CD14-positive monocyte (primary cell): ENCODE results near the gene SSH3. TPM values are rescaled to one million over a fixed set of nuclear protein-coding genes. Genes with fewer than 3 reads are reported as not detected.
A peak's percentile ranks its signal among the peaks of the same experiment; 100 is the strongest.

Experiments
- DNase-seq, 3 donors: peaks; one replicate each; pipeline ENCODE4 v3.0.0-alpha.2; 2011 to 2022
- H2AFZ ChIP-seq: 2 replicates; pipeline ENCODE4 v1.6.0; 2012; ENCODE audit warnings: mild to moderate bottlenecking, low read depth, low read length, inconsistent platforms; ENCODE audit not compliant: insufficient read depth, poor library complexity, severe bottlenecking
- H3K27ac ChIP-seq, 2 donors: 1 replicate in 1 of 2; 2 replicates in 1 of 2; pipeline ENCODE4 v1.5.1; 2012 to 2013; ENCODE audit warnings: low read length in 2 of 2, control low read depth in 1 of 2, inconsistent platforms in 1 of 2, low read depth in 1 of 2, mild to moderate bottlenecking in 1 of 2
- H3K27me3 ChIP-seq, 2 donors: one replicate each; pipeline versions ENCODE4 v1.6.0 to v1.6.1; 2011 to 2013; ENCODE audit warnings: low read length in 2 of 2; ENCODE audit not compliant: control insufficient read depth in 2 of 2, insufficient read depth in 2 of 2
- H3K36me3 ChIP-seq, 2 donors: replicated peaks in 1 of 2; 1 replicate in 1 of 2; 2 replicates in 1 of 2; pipeline versions ENCODE4 v1.5.1 to v1.6.1; 2012 to 2013; ENCODE audit warnings: low read length in 2 of 2, control low read depth in 1 of 2, inconsistent platforms in 1 of 2, mild to moderate bottlenecking in 1 of 2; ENCODE audit not compliant: insufficient read depth in 2 of 2, control insufficient read depth in 1 of 2
- H3K4me1 ChIP-seq, 2 donors: 1 replicate in 1 of 2; 2 replicates in 1 of 2; pipeline versions ENCODE4 v1.5.1 to v1.6.1; 2012 to 2013; ENCODE audit warnings: low read length in 2 of 2, control low read depth in 1 of 2, inconsistent platforms in 1 of 2, mild to moderate bottlenecking in 1 of 2, moderate library complexity in 1 of 2; ENCODE audit not compliant: insufficient read depth in 2 of 2, control insufficient read depth in 1 of 2
- H3K4me2 ChIP-seq: replicated peaks from 2 replicates; pipeline ENCODE3; 2012; ENCODE audit warnings: low read length, moderate library complexity, mild to moderate bottlenecking; ENCODE audit not compliant: poor library complexity, severe bottlenecking; ENCODE audit errors: extremely low read depth
- H3K4me3 ChIP-seq, 3 experiments: fragments of 200-600 bp in 1 of 3; sonication (generic) in 1 of 3; replicated peaks in 1 of 3; 1 replicate in 2 of 3; 2 replicates in 1 of 3; pipeline ENCODE4 v1.5.1; 2011 to 2013; ENCODE audit warnings: low read length in 3 of 3, mild to moderate bottlenecking in 3 of 3, control low read depth in 2 of 3, low read depth in 2 of 3, inconsistent platforms in 1 of 3, moderate library complexity in 1 of 3
- H3K79me2 ChIP-seq: 2 replicates; pipeline ENCODE4 v1.6.0; 2012; ENCODE audit warnings: mild to moderate bottlenecking, control low read depth, inconsistent platforms, low read length, moderate library complexity; ENCODE audit not compliant: insufficient read depth
- H3K9ac ChIP-seq: 2 replicates; pipeline ENCODE4 v1.6.0; 2017; ENCODE audit warnings: low read length, mild to moderate bottlenecking; ENCODE audit not compliant: insufficient read depth, poor library complexity, severe bottlenecking
- H3K9me3 ChIP-seq, 2 donors: replicated peaks in 1 of 2; 1 replicate in 1 of 2; 2 replicates in 1 of 2; pipeline versions ENCODE4 v1.5.1 to v1.6.1; 2012 to 2013; ENCODE audit warnings: low read length in 2 of 2, control low read depth in 1 of 2; ENCODE audit not compliant: control insufficient read depth in 1 of 2, insufficient read depth in 1 of 2
- H4K20me1 ChIP-seq: 2 replicates; pipeline ENCODE4 v1.6.0; 2012; ENCODE audit warnings: mild to moderate bottlenecking, low read length, control low read depth, moderate library complexity; ENCODE audit not compliant: insufficient read depth
- H3K27ac Mint-ChIP-seq, 7 donors: one replicate each; pipeline ENCODE4 v1.8.0; 2020; ENCODE audit warnings: mild to moderate bottlenecking in 7 of 7, mixed read lengths in 7 of 7, moderate library complexity in 6 of 7, inconsistent platforms in 2 of 7
- H3K27me3 Mint-ChIP-seq, 3 donors: one replicate each; pipeline ENCODE4 v1.8.0; 2021 to 2022; ENCODE audit warnings: low read depth in 3 of 3, mild to moderate bottlenecking in 3 of 3, mixed read lengths in 3 of 3, moderate library complexity in 3 of 3, inconsistent platforms in 1 of 3
- H3K36me3 Mint-ChIP-seq, 2 donors: one replicate each; pipeline ENCODE4 v1.8.0; 2020; ENCODE audit warnings: mixed read lengths in 2 of 2, inconsistent platforms in 1 of 2, mild to moderate bottlenecking in 1 of 2
- H3K4me1 Mint-ChIP-seq: one replicate; pipeline ENCODE4 v1.8.0; 2020; ENCODE audit warnings: mild to moderate bottlenecking, mixed read lengths
- H3K4me3 Mint-ChIP-seq, 2 donors: one replicate each; pipeline ENCODE4 v1.8.0; 2020; ENCODE audit warnings: mild to moderate bottlenecking in 2 of 2, mixed read lengths in 2 of 2, moderate library complexity in 1 of 2
- H3K9me3 Mint-ChIP-seq, 7 donors: one replicate each; pipeline ENCODE4 v1.8.0; 2020 to 2022; ENCODE audit warnings: mixed read lengths in 7 of 7, mild to moderate bottlenecking in 6 of 7, moderate library complexity in 6 of 7, inconsistent platforms in 2 of 7
- WGBS: methylation state at CpG from one replicate; pipeline ENCODE4 v1.1.5; 2013; ENCODE audit warnings: missing lambda C conversion rate; ENCODE audit not compliant: insufficient coverage; 5-methylcytosine and 5-hydroxymethylcytosine counted together
- intact Hi-C, 2 donors: fragments of 100-400 bp; cut with micrococcal nuclease; formaldehyde crosslinking; loops; one replicate each; pipeline versions ENCODE4 v1.15.0 to v1.15.1; 2023
- polyA plus RNA-seq, 3 donors: library from polyadenylated mRNA; depleted of rRNA in 1 of 3; unstranded in 2 of 3; stranded (reverse) in 1 of 3; fragments of 300-500 nt in 2 of 3; fragments of >200 nt in 1 of 3; fragmentation: Illumina TruSeq in 2 of 3; gene quantifications; 1 replicate in 2 of 3; 2 replicates in 1 of 3; pipeline ENCODE4 v1.2.3, GENCODE V29; 2012 to 2021
- TF ChIP-seq, protein P1 (sequence below): fragments of 200-600 bp; IDR thresholded peaks from one replicate; pipeline ENCODE4 v1.8.0; 2022; ENCODE audit warnings: antibody characterized with exemption, mild to moderate bottlenecking

The SSH3 gene
- polyA plus RNA-seq, 3 donors = 3.6 to 23.3 (median 5.8) TPM

DNA sequence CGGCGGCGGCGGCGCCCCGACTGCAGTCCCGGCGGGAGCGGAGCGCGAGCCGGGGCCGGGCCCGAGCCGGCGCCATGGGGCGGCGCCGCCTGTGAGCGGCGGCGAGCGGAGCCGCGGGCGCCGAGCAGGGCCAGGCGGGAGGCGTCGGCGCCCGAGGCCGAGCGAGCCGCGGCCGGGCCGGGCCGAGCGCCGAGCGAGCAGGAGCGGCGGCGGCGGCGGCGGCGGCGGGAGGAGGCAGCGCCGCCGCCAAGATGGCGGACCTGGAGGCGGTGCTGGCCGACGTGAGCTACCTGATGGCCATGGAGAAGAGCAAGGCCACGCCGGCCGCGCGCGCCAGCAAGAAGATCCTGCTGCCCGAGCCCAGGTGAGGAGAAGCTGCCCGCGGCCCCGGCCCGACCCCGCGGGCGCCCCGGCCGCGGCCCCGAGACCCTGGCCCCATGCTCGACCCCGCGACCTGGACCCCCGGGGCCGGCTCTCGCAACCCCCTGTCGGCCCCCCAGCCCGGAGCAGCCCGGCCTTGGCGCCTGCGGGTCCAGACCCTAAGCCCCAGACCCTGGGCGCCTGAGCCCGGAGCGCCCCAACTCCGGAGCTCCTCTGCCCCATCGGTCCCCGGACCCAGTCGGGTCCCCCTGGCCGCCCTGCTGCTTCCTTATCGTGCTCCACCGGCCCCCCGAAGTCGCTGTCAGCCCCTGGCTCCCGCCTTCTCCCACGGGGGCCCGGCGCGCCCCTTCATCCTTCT is 36.7 kb upstream of the SSH3 start, which contains the start of gene GRK2:
Gene GRK2, plus strand, starts transcription at position 25 of the 739 bp plus-strand sequence. Its CDS starts 227 bp downstream, at position 252.
- H3K9me3 ChIP-seq = no peaks in the 10 kb centered on the region
- peaks cover 66 to 90% of the 10 kb centered on the region in 2 donors for H3K4me1 ChIP-seq
- intact Hi-C loops = loop anchor here (1.0 to 5.0 kb wide), 2 partner anchors 36 to 51 kb away; partner anchors contain the start of gene SSH3 (in 1 of the 2)
- peaks cover 45% of the 10 kb centered on the region for H4K20me1 ChIP-seq
- TF ChIP-seq, protein P1, sequence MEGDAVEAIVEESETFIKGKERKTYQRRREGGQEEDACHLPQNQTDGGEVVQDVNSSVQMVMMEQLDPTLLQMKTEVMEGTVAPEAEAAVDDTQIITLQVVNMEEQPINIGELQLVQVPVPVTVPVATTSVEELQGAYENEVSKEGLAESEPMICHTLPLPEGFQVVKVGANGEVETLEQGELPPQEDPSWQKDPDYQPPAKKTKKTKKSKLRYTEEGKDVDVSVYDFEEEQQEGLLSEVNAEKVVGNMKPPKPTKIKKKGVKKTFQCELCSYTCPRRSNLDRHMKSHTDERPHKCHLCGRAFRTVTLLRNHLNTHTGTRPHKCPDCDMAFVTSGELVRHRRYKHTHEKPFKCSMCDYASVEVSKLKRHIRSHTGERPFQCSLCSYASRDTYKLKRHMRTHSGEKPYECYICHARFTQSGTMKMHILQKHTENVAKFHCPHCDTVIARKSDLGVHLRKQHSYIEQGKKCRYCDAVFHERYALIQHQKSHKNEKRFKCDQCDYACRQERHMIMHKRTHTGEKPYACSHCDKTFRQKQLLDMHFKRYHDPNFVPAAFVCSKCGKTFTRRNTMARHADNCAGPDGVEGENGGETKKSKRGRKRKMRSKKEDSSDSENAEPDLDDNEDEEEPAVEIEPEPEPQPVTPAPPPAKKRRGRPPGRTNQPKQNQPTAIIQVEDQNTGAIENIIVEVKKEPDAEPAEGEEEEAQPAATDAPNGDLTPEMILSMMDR = no peak
- Mint-ChIP-seq H3K36me3 (peaks cover 37 to 46% of the 10 kb centered on the region in 2 donors), H3K27me3 (peaks cover 5 to 12% (median 9%) of the 10 kb centered on the region in 3 donors), H3K9me3 (peaks cover 0 to 2% (median 0%) of the 10 kb centered on the region in 7 donors), H3K4me1 (peaks cover 80% of the 10 kb centered on the region), H3K4me3 (peak within 1 kb of the TSS; percentile 98), H3K27ac (peak within 1 kb of the TSS; percentile 89 to 99 (median 95))
- peak within 1 kb of the TSS; percentile 92 to 99 for H3K27ac ChIP-seq
- H3K36me3 ChIP-seq = peaks cover 26% of the 10 kb centered on the region in 2 donors
- H2AFZ ChIP-seq = peak within 1 kb of the TSS; percentile 56
- DNase-seq = peak in 2 of 3 donors; percentile 49 to 55
- H3K4me3 ChIP-seq = peak within 1 kb of the TSS; percentile 75 to 98 (median 97)
- peaks cover 78% of the 10 kb centered on the region for H3K79me2 ChIP-seq
- under 1% methylated on average over 99 of the region's 103 CpGs for WGBS
- no peaks in the 10 kb centered on the region for H3K27me3 ChIP-seq
- H3K9ac ChIP-seq = peak within 1 kb of the TSS; percentile 83
- H3K4me2 ChIP-seq = peak within 1 kb of the TSS; percentile 93

DNA sequence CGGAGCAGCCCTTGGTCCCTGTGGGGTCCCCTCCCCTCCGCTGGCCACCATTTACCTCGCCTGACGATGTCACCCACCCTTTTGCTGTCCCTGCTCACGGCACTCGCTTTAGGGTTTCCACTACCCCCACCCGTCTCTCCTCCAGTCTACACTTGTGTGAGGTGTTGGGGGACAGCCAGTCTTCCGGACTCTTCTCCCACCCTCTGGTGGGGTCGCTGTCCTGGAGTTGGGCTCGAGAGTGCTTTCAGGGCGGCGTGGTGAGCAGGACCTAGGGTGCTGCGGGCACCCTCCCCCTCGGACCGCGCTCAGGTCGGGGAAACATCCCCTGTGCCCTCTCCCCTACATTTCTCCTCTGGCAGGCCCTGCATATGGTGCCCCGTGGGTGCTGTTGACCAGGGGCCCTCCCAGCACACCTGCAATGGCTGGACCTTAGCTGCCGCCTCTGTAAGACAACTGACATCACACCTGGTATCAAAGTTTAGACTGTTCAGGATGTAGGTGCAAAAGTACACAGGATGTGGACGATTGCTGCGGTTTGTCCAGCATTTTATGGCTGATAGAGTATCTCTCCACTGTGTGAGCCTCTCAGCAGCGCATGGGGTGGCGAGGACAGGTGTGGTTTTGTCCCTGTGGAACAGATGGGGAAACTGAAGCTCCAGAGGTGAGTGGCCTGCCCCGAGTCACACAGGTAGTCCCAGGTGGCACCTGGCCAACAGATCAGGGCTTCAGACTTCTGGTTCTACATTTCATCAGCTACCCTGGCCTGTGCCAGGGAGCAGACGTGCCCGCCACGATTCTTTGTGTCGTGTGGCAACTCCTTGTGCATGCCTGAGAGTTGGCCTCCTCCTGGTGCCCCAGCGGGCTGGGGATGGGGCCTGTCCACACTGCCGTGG is 35.9 kb upstream of the SSH3 start:
- Histone ChIP-seq H3K27ac (peak overlapping the region; percentile 92 to 99), H3K9ac (peak overlapping the region; percentile 83), H3K4me2 (peak overlapping the region; percentile 93), H3K79me2 (peaks cover 86% of the 10 kb centered on the region), H2AFZ (no peak overlapping the region), H4K20me1 (peaks cover 53% of the 10 kb centered on the region), H3K9me3 (no peaks in the 10 kb centered on the region), H3K27me3 (no peaks in the 10 kb centered on the region), H3K4me1 (peaks cover 66 to 90% of the 10 kb centered on the region in 2 donors), H3K4me3 (peak overlapping the region; percentile 75 to 98 (median 97)), H3K36me3 (peaks cover 34% of the 10 kb centered on the region in 2 donors)
- Mint-ChIP-seq H3K4me1 (peaks cover 81% of the 10 kb centered on the region), H3K4me3 (peak overlapping the region; percentile 98), H3K9me3 (peaks cover 0 to 2% (median 0%) of the 10 kb centered on the region in 7 donors), H3K36me3 (peaks cover 44 to 54% of the 10 kb centered on the region in 2 donors), H3K27me3 (peaks cover 2 to 4% (median 3%) of the 10 kb centered on the region in 3 donors), H3K27ac (peak overlapping the region; percentile 89 to 99 (median 95))
- TF ChIP-seq, protein P1 = peak; percentile 3
- WGBS = 0% methylated on average over 14 of the region's 30 CpGs
- intact Hi-C loops = loop anchor here (2.0 to 5.0 kb wide), 3 partner anchors 17 to 35 kb away; partner anchors contain the start of gene SSH3 (in 1 of the 2)
- DNase-seq = no peak
